Sigmoid colon (tissue), 7 donors: ENCODE data around the gene POMP. TPM values are rescaled to one million over a fixed set of nuclear protein-coding genes. Genes with fewer than 3 reads are reported as not detected.

Experiments used
- DNase-seq: peaks from one replicate; pipeline ENCODE4 v3.0.0-alpha.2; 2019
- H3K27ac ChIP-seq, 4 donors: fragments of 200-600 bp; sonication (generic); one replicate each; pipeline ENCODE4 v1.5.1; 2016 to 2019; ENCODE audit warnings: mild to moderate bottlenecking in 1 of 4
- H3K27me3 ChIP-seq, 3 donors: fragments of 200-600 bp; sonication (generic); one replicate each; pipeline ENCODE4 v1.5.1; 2019; ENCODE audit warnings: mild to moderate bottlenecking in 1 of 3
- H3K36me3 ChIP-seq, 4 donors: fragments of 200-600 bp; sonication (generic); one replicate each; pipeline ENCODE4 v1.5.1; 2016 to 2019
- H3K4me1 ChIP-seq, 4 donors: fragments of 200-600 bp; sonication (generic); one replicate each; pipeline ENCODE4 v1.5.1; 2017 to 2019
- H3K4me3 ChIP-seq, 4 donors: fragments of 200-600 bp; sonication (generic); one replicate each; pipeline ENCODE4 v1.5.1; 2017 to 2019; ENCODE audit warnings: mild to moderate bottlenecking in 2 of 4, moderate library complexity in 1 of 4
- H3K9me3 ChIP-seq, 4 donors: fragments of 200-600 bp in 3 of 4; sonication (generic) in 3 of 4; one replicate each; pipeline versions ENCODE4 v1.5.1 to v1.6.1; 2013 to 2019
- EP300 ChIP-seq, 4 donors: sonication (generic); formaldehyde crosslinking; IDR thresholded peaks; one replicate each; pipeline ENCODE4 v1.6.1; 2017; ENCODE audit warnings: antibody characterized with exemption in 4 of 4
- POLR2A ChIP-seq, 2 donors: fragments of 450-650 bp; IDR thresholded peaks; one replicate each; pipeline ENCODE4 v1.6.1; 2016; ENCODE audit warnings: antibody characterized with exemption in 2 of 2, mild to moderate bottlenecking in 2 of 2, moderate library complexity in 2 of 2
- POLR2AphosphoS5 ChIP-seq, 4 donors: sonication (generic); formaldehyde crosslinking; IDR thresholded peaks; one replicate each; pipeline ENCODE4 v1.6.1; 2017; ENCODE audit warnings: antibody characterized with exemption in 4 of 4
- whole genome bisulfite sequencing, 2 donors: extraction: QIAGEN DNeasy Blood & Tissue Kit; methylation state at CpG; one replicate each; pipeline ENCODE4 v1.1.7; 2013; 5-methylcytosine and 5-hydroxymethylcytosine counted together
- intact Hi-C: fragments of 100-400 bp; cut with DNase I; formaldehyde crosslinking; loops from one replicate; pipeline ENCODE4 v1.15.1; 2023
- polyA plus RNA-seq, 3 donors: library from polyadenylated mRNA; stranded (reverse); fragments of 200-250 nt; gene quantifications; one replicate each; pipeline ENCODE4 v1.2.3, GENCODE V29; 2013
- total RNA-seq, 4 donors: library from RNA; depleted of rRNA; stranded (reverse); fragments of >200 nt; gene quantifications; one replicate each; pipeline ENCODE4 v1.1.0, GENCODE V29; 2016
- TF ChIP-seq, protein P1 (sequence below), 4 experiments: fragments of 450-650 bp in 3 of 4; fragments of 200-600 bp in 1 of 4; IDR thresholded peaks; one replicate each; pipeline ENCODE4 v1.5.1; 2016 to 2019; ENCODE audit warnings: antibody characterized with exemption in 4 of 4, mild to moderate bottlenecking in 3 of 4, moderate library complexity in 2 of 4
- donor health status: healthy with polysubstance abuse.
- donor health status: Bipolar disorder and iron deficiency.
- donor health status: healthy.

Gene POMP
- total and polyA plus RNA-seq, 7 donors: 38.6 to 163 (median 96.4) TPM

- Histone ChIP-seq H3K4me1 (no peaks in the 10 kb centered on the region), H3K9me3 (no peaks in the 10 kb centered on the region), H3K27me3 (no peaks in the 10 kb centered on the region), H3K4me3 (no peak overlapping the region), H3K36me3 (no peaks in the 10 kb centered on the region), H3K27ac (no peak overlapping the region)
- 68 to 79% methylated on average over 7 of the region's 7 CpGs for WGBS, 2 donors
- DNase-seq: no peak
- TF ChIP-seq POLR2A (IDR thresholded peaks at IDR 0.05): no peak
- TF ChIP-seq EP300 (IDR thresholded peaks at IDR 0.05): no peak
- TF ChIP-seq, protein P1, sequence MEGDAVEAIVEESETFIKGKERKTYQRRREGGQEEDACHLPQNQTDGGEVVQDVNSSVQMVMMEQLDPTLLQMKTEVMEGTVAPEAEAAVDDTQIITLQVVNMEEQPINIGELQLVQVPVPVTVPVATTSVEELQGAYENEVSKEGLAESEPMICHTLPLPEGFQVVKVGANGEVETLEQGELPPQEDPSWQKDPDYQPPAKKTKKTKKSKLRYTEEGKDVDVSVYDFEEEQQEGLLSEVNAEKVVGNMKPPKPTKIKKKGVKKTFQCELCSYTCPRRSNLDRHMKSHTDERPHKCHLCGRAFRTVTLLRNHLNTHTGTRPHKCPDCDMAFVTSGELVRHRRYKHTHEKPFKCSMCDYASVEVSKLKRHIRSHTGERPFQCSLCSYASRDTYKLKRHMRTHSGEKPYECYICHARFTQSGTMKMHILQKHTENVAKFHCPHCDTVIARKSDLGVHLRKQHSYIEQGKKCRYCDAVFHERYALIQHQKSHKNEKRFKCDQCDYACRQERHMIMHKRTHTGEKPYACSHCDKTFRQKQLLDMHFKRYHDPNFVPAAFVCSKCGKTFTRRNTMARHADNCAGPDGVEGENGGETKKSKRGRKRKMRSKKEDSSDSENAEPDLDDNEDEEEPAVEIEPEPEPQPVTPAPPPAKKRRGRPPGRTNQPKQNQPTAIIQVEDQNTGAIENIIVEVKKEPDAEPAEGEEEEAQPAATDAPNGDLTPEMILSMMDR (IDR thresholded peaks at IDR 0.05): no peak
- TF ChIP-seq POLR2AphosphoS5 (IDR thresholded peaks at IDR 0.05): no peak
- intact Hi-C loops: no loop called here
Measured at GRCh38 chr13:28611654-28612131, 47.2 kb upstream of the POMP start.

- TF ChIP-seq POLR2AphosphoS5 (IDR thresholded peaks at IDR 0.05): no peak
- no peak for TF ChIP-seq EP300 (IDR thresholded peaks at IDR 0.05)
- no peak for TF ChIP-seq POLR2A (IDR thresholded peaks at IDR 0.05)
- TF ChIP-seq, protein P1 (IDR thresholded peaks at IDR 0.05): no peak
Measured at GRCh38 chr13:28613562-28613961, 45.4 kb upstream of the POMP start.

GRCh38 chr13:28615916-28616446 is 42.9 kb upstream of the POMP start:
- H3K27me3 ChIP-seq: no peaks in the 10 kb centered on the region
- no peaks in the 10 kb centered on the region for H3K9me3 ChIP-seq
- no peak overlapping the region for H3K27ac ChIP-seq
- no peak overlapping the region for H3K4me3 ChIP-seq
- intact Hi-C loops: no loop called here
- H3K4me1 ChIP-seq: no peaks in the 10 kb centered on the region
- TF ChIP-seq POLR2A (IDR thresholded peaks at IDR 0.05) (no peak), POLR2AphosphoS5 (IDR thresholded peaks at IDR 0.05) (no peak), EP300 (IDR thresholded peaks at IDR 0.05) (no peak)
- TF ChIP-seq, protein P1 (IDR thresholded peaks at IDR 0.05): no peak
- 92 to 94% methylated on average over 2 of the region's 2 CpGs for WGBS, 2 donors
- DNase-seq: no peak
- no peaks in the 10 kb centered on the region for H3K36me3 ChIP-seq

More at GRCh38 chr13:28613562-28613961, 45.4 kb upstream of the POMP start:
- intact Hi-C loops: no loop called here
- Histone ChIP-seq H3K36me3 (no peaks in the 10 kb centered on the region), H3K4me1 (no peaks in the 10 kb centered on the region), H3K4me3 (no peak overlapping the region), H3K27me3 (no peaks in the 10 kb centered on the region), H3K9me3 (no peaks in the 10 kb centered on the region), H3K27ac (no peak overlapping the region)
- WGBS, 2 donors: 32 to 68% methylated on average over 4 of the region's 4 CpGs
- no peak for DNase-seq

GRCh38 chr13:28618230-28618994 is 40.5 kb upstream of the POMP start:
- WGBS, 2 donors: 84% methylated on average over 31 of the region's 31 CpGs
- Histone ChIP-seq H3K36me3 (no peaks in the 10 kb centered on the region), H3K27me3 (no peaks in the 10 kb centered on the region), H3K4me3 (no peak overlapping the region), H3K4me1 (no peaks in the 10 kb centered on the region), H3K9me3 (no peaks in the 10 kb centered on the region), H3K27ac (no peak overlapping the region)
- no peak for DNase-seq
- TF ChIP-seq, protein P1 (IDR thresholded peaks at IDR 0.05): no peak
- no peak for TF ChIP-seq POLR2AphosphoS5 (IDR thresholded peaks at IDR 0.05)
- TF ChIP-seq EP300 (IDR thresholded peaks at IDR 0.05): no peak
- TF ChIP-seq POLR2A (IDR thresholded peaks at IDR 0.05): no peak
- intact Hi-C loops: no loop called here
